HAP-1 (cell line): ENCODE results near the gene TRO.
A peak's percentile ranks its signal among the peaks of the same experiment; 100 is the strongest.

Source experiments
- DNase-seq, 2 experiments: peaks; one replicate each; pipeline ENCODE4 v3.0.0-alpha.2; 2016 to 2020; ENCODE audit warnings: low spot score in 2 of 2
- H3K27me3 ChIP-seq: fragments of 250-450 bp; sonication (Bioruptor Pico); 2 replicates; pipeline ENCODE4 v1.5.1; 2020; ENCODE audit warnings: low read depth, mild to moderate bottlenecking, moderate library complexity
- H3K36me3 ChIP-seq: fragments of 250-450 bp; sonication (Bioruptor Pico); replicated peaks from 2 replicates; pipeline ENCODE4 v1.5.1; 2020; ENCODE audit warnings: mild to moderate bottlenecking
- H3K4me1 ChIP-seq: fragments of 250-450 bp; sonication (Bioruptor Pico); 2 replicates; pipeline ENCODE4 v1.5.1; 2020; ENCODE audit warnings: mild to moderate bottlenecking
- H3K4me3 ChIP-seq: fragments of 250-450 bp; sonication (Bioruptor Pico); 2 replicates; pipeline ENCODE4 v1.5.1; 2020; ENCODE audit warnings: mild to moderate bottlenecking, moderate library complexity
- H3K9me3 ChIP-seq: fragments of 250-450 bp; sonication (Bioruptor Pico); 2 replicates; pipeline ENCODE4 v1.5.1; 2020; ENCODE audit warnings: mild to moderate bottlenecking, moderate library complexity
- in situ Hi-C: fragments of 300-500 bp; cut with MboI; formaldehyde crosslinking; loops from 3 replicates; pipeline ENCODE4 v1.14.3; 2020; ENCODE audit warnings: low sequenced_read_pairs, inconsistent platforms, mixed read lengths

TRO gene, protein sequence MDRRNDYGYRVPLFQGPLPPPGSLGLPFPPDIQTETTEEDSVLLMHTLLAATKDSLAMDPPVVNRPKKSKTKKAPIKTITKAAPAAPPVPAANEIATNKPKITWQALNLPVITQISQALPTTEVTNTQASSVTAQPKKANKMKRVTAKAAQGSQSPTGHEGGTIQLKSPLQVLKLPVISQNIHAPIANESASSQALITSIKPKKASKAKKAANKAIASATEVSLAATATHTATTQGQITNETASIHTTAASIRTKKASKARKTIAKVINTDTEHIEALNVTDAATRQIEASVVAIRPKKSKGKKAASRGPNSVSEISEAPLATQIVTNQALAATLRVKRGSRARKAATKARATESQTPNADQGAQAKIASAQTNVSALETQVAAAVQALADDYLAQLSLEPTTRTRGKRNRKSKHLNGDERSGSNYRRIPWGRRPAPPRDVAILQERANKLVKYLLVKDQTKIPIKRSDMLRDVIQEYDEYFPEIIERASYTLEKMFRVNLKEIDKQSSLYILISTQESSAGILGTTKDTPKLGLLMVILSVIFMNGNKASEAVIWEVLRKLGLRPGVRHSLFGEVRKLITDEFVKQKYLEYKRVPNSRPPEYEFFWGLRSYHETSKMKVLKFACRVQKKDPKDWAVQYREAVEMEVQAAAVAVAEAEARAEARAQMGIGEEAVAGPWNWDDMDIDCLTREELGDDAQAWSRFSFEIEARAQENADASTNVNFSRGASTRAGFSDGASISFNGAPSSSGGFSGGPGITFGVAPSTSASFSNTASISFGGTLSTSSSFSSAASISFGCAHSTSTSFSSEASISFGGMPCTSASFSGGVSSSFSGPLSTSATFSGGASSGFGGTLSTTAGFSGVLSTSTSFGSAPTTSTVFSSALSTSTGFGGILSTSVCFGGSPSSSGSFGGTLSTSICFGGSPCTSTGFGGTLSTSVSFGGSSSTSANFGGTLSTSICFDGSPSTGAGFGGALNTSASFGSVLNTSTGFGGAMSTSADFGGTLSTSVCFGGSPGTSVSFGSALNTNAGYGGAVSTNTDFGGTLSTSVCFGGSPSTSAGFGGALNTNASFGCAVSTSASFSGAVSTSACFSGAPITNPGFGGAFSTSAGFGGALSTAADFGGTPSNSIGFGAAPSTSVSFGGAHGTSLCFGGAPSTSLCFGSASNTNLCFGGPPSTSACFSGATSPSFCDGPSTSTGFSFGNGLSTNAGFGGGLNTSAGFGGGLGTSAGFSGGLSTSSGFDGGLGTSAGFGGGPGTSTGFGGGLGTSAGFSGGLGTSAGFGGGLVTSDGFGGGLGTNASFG (N-terminal part only)

GRCh38 chrX:54920610-54921426 is at the start of gene TRO:
TRO (plus strand) TSS chrX:54920824; CDS start chrX:54922247, 1,423 bp downstream.
- no peak for DNase-seq
- no peaks in the 10 kb centered on the region for H3K9me3 ChIP-seq
- no peaks in the 10 kb centered on the region for H3K4me1 ChIP-seq
- no peaks in the 10 kb centered on the region for H3K36me3 ChIP-seq
- 0 out of 2 replicates have a peak within 1 kb of the TSS, but pooled peaks have one; percentile 7 for H3K4me3 ChIP-seq
- H3K27me3 ChIP-seq = no peaks in the 10 kb centered on the region
- in situ Hi-C loops = no loop called here

DNA sequence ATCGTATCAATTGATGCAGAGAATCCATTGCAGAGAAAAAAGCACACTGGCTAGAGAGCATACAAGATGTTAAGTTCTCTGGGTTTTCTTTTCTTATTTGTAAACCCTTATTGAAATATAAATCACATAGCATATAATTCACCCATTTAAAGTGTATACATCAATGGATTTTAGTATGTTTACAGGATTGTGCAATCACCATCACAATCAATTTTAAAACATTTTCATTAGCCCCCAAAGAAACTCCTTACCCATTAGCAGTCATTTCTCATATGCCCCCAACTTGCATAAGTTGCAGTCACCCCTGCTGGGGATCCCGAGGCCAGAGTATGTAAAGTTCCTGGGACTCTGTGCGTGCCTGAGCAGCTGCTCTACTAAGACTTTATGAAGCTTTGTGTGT is 34.9 kb upstream of the TRO start:
- no peaks in the 10 kb centered on the region for H3K36me3 ChIP-seq
- no peaks in the 10 kb centered on the region for H3K4me1 ChIP-seq
- H3K9me3 ChIP-seq = no peaks in the 10 kb centered on the region
- DNase-seq = no peak
- in situ Hi-C loops = no loop called here
- H3K4me3 ChIP-seq = no peak overlapping the region
- no peaks in the 10 kb centered on the region for H3K27me3 ChIP-seq

DNA sequence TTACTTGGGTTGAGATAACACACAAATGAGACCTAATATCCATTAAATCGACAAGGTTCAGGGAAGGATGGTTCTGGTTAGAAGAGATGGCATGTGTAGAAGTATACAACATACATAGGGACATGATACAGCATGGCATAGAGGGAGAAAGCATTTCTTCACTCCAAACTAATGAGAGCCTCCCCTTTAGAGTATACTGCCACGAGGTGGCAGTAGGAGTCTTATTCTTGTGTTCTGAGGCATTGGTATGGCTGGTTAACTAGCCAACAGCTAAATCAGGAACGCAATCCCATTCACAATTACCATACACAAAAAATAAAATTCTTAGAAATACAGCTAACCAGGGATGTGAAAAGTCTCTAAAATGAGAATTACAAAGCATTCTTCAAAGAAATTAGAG is 29.1 kb upstream of the TRO start:
- H3K27me3 ChIP-seq = no peaks in the 10 kb centered on the region
- no peaks in the 10 kb centered on the region for H3K9me3 ChIP-seq
- H3K36me3 ChIP-seq = no peaks in the 10 kb centered on the region
- no peaks in the 10 kb centered on the region for H3K4me1 ChIP-seq
- in situ Hi-C loops = no loop called here
- DNase-seq = peak; percentile 18 to 33
- no peak overlapping the region for H3K4me3 ChIP-seq

GRCh38 chrX:54894159-54894558 is 26.5 kb upstream of the TRO start:
- no peaks in the 10 kb centered on the region for H3K4me1 ChIP-seq
- H3K27me3 ChIP-seq = no peaks in the 10 kb centered on the region
- no peak overlapping the region for H3K4me3 ChIP-seq
- H3K9me3 ChIP-seq = no peaks in the 10 kb centered on the region
- in situ Hi-C loops = no loop called here
- no peaks in the 10 kb centered on the region for H3K36me3 ChIP-seq
- DNase-seq = no peak

- Histone ChIP-seq H3K36me3 (no peaks in the 10 kb centered on the region), H3K4me1 (no peaks in the 10 kb centered on the region), H3K27me3 (no peaks in the 10 kb centered on the region), H3K4me3 (no peak overlapping the region), H3K9me3 (no peaks in the 10 kb centered on the region)
- no peak for DNase-seq
- in situ Hi-C loops = no loop called here
Measured at GRCh38 chrX:54909941-54910340, 10.7 kb upstream of the TRO start.

- Histone ChIP-seq H3K4me3 (no peak overlapping the region), H3K9me3 (no peaks in the 10 kb centered on the region), H3K27me3 (no peaks in the 10 kb centered on the region), H3K36me3 (no peaks in the 10 kb centered on the region), H3K4me1 (no peaks in the 10 kb centered on the region)
- DNase-seq = no peak
- in situ Hi-C loops = no loop called here
Measured at GRCh38 chrX:54921427-54922021, 900 bp downstream of the TRO start.

DNA sequence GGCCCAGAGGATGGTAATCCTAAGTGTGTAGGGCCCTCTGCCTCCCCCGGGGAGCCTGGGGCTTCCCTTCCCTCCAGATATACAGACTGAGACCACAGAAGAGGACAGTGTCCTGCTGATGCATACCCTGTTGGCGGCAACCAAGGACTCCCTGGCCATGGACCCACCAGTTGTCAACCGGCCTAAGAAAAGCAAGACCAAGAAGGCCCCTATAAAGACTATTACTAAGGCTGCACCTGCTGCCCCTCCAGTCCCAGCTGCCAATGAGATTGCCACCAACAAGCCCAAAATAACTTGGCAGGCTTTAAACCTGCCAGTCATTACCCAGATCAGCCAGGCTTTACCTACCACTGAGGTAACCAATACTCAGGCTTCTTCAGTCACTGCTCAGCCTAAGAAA is 1.9 kb downstream of the TRO start:
- in situ Hi-C loops = no loop called here
- no peaks in the 10 kb centered on the region for H3K36me3 ChIP-seq
- no peaks in the 10 kb centered on the region for H3K27me3 ChIP-seq

DNA sequence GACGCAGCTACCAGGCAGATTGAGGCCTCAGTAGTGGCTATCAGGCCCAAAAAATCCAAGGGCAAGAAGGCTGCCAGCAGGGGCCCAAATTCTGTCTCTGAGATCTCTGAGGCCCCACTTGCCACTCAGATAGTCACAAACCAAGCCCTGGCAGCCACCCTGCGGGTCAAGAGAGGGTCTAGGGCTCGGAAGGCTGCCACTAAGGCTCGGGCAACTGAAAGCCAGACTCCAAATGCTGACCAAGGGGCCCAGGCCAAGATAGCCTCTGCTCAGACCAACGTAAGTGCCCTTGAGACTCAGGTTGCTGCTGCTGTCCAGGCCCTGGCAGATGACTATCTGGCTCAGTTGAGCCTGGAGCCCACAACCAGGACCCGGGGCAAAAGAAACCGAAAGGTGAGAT is 2.8 kb downstream of the TRO start:
- in situ Hi-C loops = no loop called here
- Histone ChIP-seq H3K4me3 (no peak overlapping the region), H3K4me1 (no peaks in the 10 kb centered on the region), H3K27me3 (no peaks in the 10 kb centered on the region), H3K36me3 (no peaks in the 10 kb centered on the region), H3K9me3 (no peaks in the 10 kb centered on the region)
- DNase-seq = no peak

More for the DNA sequence above, 1.9 kb downstream of the TRO start:
- H3K9me3 ChIP-seq = no peaks in the 10 kb centered on the region
- no peak for DNase-seq
- H3K4me1 ChIP-seq = no peaks in the 10 kb centered on the region
- no peak overlapping the region for H3K4me3 ChIP-seq

DNA sequence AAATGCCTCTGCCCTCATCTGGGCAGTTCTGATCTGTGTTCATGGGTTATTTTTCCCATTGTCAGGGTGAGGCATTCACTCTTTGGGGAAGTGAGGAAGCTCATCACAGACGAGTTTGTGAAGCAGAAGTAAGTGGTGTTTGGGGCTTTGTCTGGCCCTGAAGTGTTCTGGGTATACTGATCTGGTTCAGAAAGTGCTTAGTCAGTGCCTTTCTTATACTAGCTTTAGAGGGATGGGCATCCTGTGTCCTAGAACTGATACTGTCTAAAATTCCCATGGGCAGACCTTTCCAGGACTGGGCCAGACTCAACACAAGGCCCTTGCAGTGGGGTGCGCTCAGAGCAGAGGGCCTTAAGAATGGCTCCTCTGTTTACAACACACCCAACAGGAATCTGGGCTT is 6.4 kb downstream of the TRO start:
- no peaks in the 10 kb centered on the region for H3K27me3 ChIP-seq
- H3K9me3 ChIP-seq = no peaks in the 10 kb centered on the region
- in situ Hi-C loops = no loop called here
- H3K36me3 ChIP-seq = no peaks in the 10 kb centered on the region
- H3K4me1 ChIP-seq = no peaks in the 10 kb centered on the region
- DNase-seq = no peak
- H3K4me3 ChIP-seq = no peak overlapping the region

GRCh38 chrX:54928876-54929275 is 8.3 kb downstream of the TRO start:
- in situ Hi-C loops = no loop called here
- Histone ChIP-seq H3K36me3 (no peaks in the 10 kb centered on the region), H3K4me3 (no peak overlapping the region), H3K27me3 (no peaks in the 10 kb centered on the region), H3K4me1 (no peaks in the 10 kb centered on the region), H3K9me3 (no peaks in the 10 kb centered on the region)
- DNase-seq = no peak

DNA sequence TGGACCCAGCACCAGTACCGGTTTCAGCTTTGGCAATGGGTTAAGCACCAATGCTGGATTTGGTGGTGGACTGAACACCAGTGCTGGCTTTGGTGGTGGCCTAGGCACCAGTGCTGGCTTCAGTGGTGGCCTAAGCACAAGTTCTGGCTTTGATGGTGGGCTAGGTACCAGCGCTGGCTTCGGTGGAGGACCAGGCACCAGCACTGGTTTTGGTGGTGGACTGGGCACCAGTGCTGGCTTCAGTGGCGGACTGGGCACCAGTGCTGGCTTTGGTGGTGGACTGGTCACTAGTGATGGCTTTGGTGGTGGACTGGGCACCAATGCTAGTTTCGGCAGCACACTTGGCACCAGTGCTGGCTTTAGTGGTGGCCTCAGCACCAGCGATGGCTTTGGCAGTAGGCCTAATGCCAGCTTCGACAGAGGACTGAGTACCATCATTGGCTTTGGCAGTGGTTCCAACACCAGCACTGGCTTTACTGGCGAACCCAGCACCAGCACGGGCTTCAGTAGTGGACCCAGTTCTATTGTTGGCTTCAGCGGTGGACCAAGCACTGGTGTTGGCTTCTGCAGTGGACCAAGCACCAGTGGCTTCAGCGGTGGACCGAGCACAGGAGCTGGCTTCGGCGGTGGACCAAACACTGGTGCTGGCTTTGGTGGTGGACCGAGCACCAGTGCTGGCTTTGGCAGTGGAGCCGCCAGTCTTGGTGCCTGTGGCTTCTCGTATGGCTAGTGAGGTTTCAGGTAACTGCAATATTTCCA is 9.8 kb downstream of the TRO start:
- H3K4me3 ChIP-seq = no peak overlapping the region
- H3K9me3 ChIP-seq = no peaks in the 10 kb centered on the region
- H3K4me1 ChIP-seq = no peaks in the 10 kb centered on the region
- H3K36me3 ChIP-seq = no peaks in the 10 kb centered on the region
- DNase-seq = no peak
- H3K27me3 ChIP-seq = no peaks in the 10 kb centered on the region
- in situ Hi-C loops = no loop called here

- Histone ChIP-seq H3K36me3 (no peaks in the 10 kb centered on the region), H3K27me3 (no peaks in the 10 kb centered on the region), H3K9me3 (no peaks in the 10 kb centered on the region), H3K4me1 (no peaks in the 10 kb centered on the region), H3K4me3 (no peak overlapping the region)
- DNase-seq = no peak
- in situ Hi-C loops = no loop called here
Measured at GRCh38 chrX:54931107-54931506, 10.5 kb downstream of the TRO start.
